ENCODE measurements around the gene PRMT7. TPM values are rescaled to one million over a fixed set of nuclear protein-coding genes. Genes with fewer than 3 reads are reported as not detected.
A peak's percentile ranks its signal among the peaks of the same experiment; 100 is the strongest.

The PRMT7 gene
- total RNA-seq, 4 donors from 2014 or later, result 20.6 to 115 (median 38.5) TPM

DNA sequence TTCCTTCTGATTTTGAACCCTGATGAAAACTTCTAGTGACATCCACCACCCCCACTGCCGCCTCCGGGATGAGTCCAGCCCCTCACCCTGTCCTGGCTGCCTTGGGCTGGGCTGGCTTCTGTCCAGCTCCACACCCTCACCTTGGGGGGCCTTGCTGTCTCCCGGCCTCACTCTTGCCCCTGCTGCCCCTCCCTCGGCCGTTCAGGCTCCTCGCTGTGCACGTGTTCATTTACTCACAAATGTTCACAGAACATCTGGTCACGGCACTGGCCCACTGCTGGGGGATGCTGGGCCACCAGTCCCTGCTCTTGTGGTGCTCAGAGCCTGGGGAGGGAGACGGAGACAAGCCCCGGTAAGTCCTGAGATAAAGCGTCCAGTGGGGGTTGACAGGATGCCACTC, 40.6 kb downstream of the PRMT7 start:
- H3K27ac ChIP-seq, result peak overlapping the region; percentile 41 to 82 (median 54)
- TF ChIP-seq POLR2A (IDR thresholded peaks at IDR 0.05), result no peak
- TF ChIP-seq CTCF (IDR thresholded peaks at IDR 0.05), result no peak
- no peak for TF ChIP-seq EP300 (IDR thresholded peaks at IDR 0.05; ENCODE audit: low read depth)
- TF ChIP-seq POLR2AphosphoS5 (IDR thresholded peaks at IDR 0.05), result no peak
- H3K36me3 ChIP-seq, result peaks cover 0 to 33% (median 11%) of the 10 kb centered on the region in 4 donors
- 24 to 65% methylated on average over 3 to 11 of the region's 11 CpGs for WGBS, 2 donors (ENCODE audit: low coverage in 1 of 2)
- H3K27me3 ChIP-seq, result no peaks in the 10 kb centered on the region
- no peaks in the 10 kb centered on the region for H3K9me3 ChIP-seq
- intact Hi-C loops (cut with DNase I; ENCODE audit: low total_unique reads), result no loop called here
- in situ Hi-C loops (cut with MboI; ENCODE audit: low pct_ligation_motif_present in 1 of 4, low pct_unique_long_range_greater_than_20kb in 1 of 4, low sequenced_read_pairs in 3 of 4), result no loop called here
- peaks cover 4 to 16% (median 7%) of the 10 kb centered on the region in 4 donors for H3K4me1 ChIP-seq
- DNase-seq, result no peak
- no peak overlapping the region for H3K4me3 ChIP-seq

DNA sequence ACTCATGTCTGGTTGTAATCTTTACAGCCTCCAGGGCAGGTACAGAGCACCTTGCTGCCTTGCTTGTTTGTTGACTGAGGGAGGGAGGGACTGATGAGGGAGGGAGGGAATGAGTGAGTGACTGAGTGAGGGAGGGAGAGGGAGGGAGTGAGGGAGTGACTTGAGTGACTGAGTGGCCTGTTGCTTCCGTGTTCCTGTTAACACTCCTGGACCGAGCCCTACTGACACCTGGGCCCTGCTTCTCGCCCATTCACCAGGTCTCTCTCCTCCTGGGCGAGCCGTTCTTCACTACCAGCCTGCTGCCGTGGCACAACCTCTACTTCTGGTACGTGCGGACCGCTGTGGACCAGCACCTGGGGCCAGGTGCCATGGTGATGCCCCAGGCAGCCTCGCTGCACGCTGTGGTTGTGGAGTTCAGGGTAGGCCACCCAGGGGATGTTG, 41.2 kb downstream of the PRMT7 start:
- intact Hi-C loops (cut with DNase I; ENCODE audit: low total_unique reads) (no loop called here), in situ Hi-C loops (cut with MboI; ENCODE audit: low pct_ligation_motif_present in 1 of 4, low pct_unique_long_range_greater_than_20kb in 1 of 4, low sequenced_read_pairs in 3 of 4) (no loop called here)
- H3K4me3 ChIP-seq, result peak overlapping the region in 3 of 4 donors; percentile 4 to 31 (median 13)
- H3K9me3 ChIP-seq, result no peaks in the 10 kb centered on the region
- H3K36me3 ChIP-seq, result peaks cover 0 to 38% (median 10%) of the 10 kb centered on the region in 4 donors
- peak; percentile 79 for DNase-seq
- peaks cover 4 to 22% (median 7%) of the 10 kb centered on the region in 4 donors for H3K4me1 ChIP-seq
- peak overlapping the region; percentile 70 to 82 (median 73) for H3K27ac ChIP-seq
- peak in 2 of 3 donors; percentile 50 to 75 for TF ChIP-seq POLR2AphosphoS5 (IDR thresholded peaks at IDR 0.05)
- TF ChIP-seq POLR2A (IDR thresholded peaks at IDR 0.05), result peak; percentile 62
- no peak for TF ChIP-seq CTCF (IDR thresholded peaks at IDR 0.05)
- H3K27me3 ChIP-seq, result no peaks in the 10 kb centered on the region
- 77% methylated on average over 11 of the region's 11 CpGs; no CpG with 5 or more reads in 1 of the 2 donors for WGBS, 2 donors (ENCODE audit: low coverage in 1 of 2)

GRCh38 chr16:68353366-68353765, 42.5 kb downstream of the PRMT7 start:
- Histone ChIP-seq H3K27me3 (no peaks in the 10 kb centered on the region), H3K4me3 (no peak overlapping the region), H3K9me3 (no peaks in the 10 kb centered on the region), H3K27ac (no peak overlapping the region), H3K4me1 (peaks cover 4 to 25% (median 7%) of the 10 kb centered on the region in 4 donors), H3K36me3 (peaks cover 0 to 32% (median 10%) of the 10 kb centered on the region in 4 donors)
- WGBS, 2 donors (ENCODE audit: low coverage in 1 of 2), result 96% methylated on average over 13 of the region's 13 CpGs; no CpG with 5 or more reads in 1 of the 2 donors
- in situ Hi-C loops (cut with MboI; ENCODE audit: low pct_ligation_motif_present in 1 of 4, low pct_unique_long_range_greater_than_20kb in 1 of 4, low sequenced_read_pairs in 3 of 4) (no loop called here), intact Hi-C loops (cut with DNase I; ENCODE audit: low total_unique reads) (no loop called here)
- DNase-seq, result no peak
- TF ChIP-seq POLR2A (IDR thresholded peaks at IDR 0.05) (no peak), POLR2AphosphoS5 (IDR thresholded peaks at IDR 0.05) (no peak), CTCF (IDR thresholded peaks at IDR 0.05) (no peak), EP300 (IDR thresholded peaks at IDR 0.05; ENCODE audit: low read depth) (no peak)

GRCh38 chr16:68354816-68355215, 44.0 kb downstream of the PRMT7 start:
- TF ChIP-seq POLR2A (IDR thresholded peaks at IDR 0.05) (no peak), POLR2AphosphoS5 (IDR thresholded peaks at IDR 0.05) (no peak), EP300 (IDR thresholded peaks at IDR 0.05; ENCODE audit: low read depth) (no peak), CTCF (IDR thresholded peaks at IDR 0.05) (no peak)
- no peaks in the 10 kb centered on the region for H3K27me3 ChIP-seq
- H3K36me3 ChIP-seq, result peaks cover 0 to 21% (median 7%) of the 10 kb centered on the region in 4 donors
- H3K9me3 ChIP-seq, result no peaks in the 10 kb centered on the region
- intact Hi-C loops (cut with DNase I; ENCODE audit: low total_unique reads) (no loop called here), in situ Hi-C loops (cut with MboI; ENCODE audit: low pct_ligation_motif_present in 1 of 4, low pct_unique_long_range_greater_than_20kb in 1 of 4, low sequenced_read_pairs in 3 of 4) (no loop called here)
- 93 to 97% methylated on average over 5 to 9 of the region's 9 CpGs for WGBS, 2 donors (ENCODE audit: low coverage in 1 of 2)
- H3K4me1 ChIP-seq, result peaks cover 4 to 25% (median 7%) of the 10 kb centered on the region in 4 donors
- no peak for DNase-seq
- H3K27ac ChIP-seq, result no peak overlapping the region
- no peak overlapping the region for H3K4me3 ChIP-seq
